LNCaP clone FGC (cell line): Measurements from ENCODE around the gene ARSI.

ENCODE experiments used
- DNase-seq: peaks from one replicate; pipeline ENCODE4 v3.0.0-alpha.2; 2011; ENCODE audit warnings: low read depth
- H3K4me3 ChIP-seq: 2 replicates; pipeline ENCODE4 v1.5.1; 2011; ENCODE audit warnings: mild to moderate bottlenecking, low read depth, low read length, control low read depth
- CTCF ChIP-seq: IDR thresholded peaks from 2 replicates; pipeline ENCODE4 v1.5.1; 2012; ENCODE audit warnings: mild to moderate bottlenecking; ENCODE audit not compliant: control insufficient read depth, insufficient read depth; ENCODE audit errors: extremely low read depth

Gene ARSI

DNA sequence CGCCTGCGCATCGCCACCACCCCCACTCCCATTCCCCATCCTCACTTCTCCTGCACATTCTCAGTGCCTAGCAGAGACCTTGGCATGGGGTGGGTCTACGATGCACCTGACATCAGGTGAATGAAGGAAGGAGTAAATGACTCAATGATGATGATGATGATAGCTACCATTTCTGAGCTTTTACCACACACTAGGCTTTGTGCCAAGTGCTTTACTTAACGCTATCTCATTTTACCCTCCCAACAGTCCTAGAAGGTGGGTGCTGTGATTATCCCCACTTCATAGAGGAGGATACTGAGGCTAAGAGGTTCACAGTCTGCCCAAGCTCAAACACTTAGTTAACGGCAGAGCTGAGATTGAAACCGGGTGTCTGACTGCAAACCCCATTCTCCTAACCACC, 40.2 kb downstream of the ARSI start:
- no peak for TF ChIP-seq CTCF
- H3K4me3 ChIP-seq, result no peak overlapping the region
- DNase-seq, result no peak

- H3K4me3 ChIP-seq, result no peak overlapping the region
- TF ChIP-seq CTCF, result no peak
- DNase-seq, result no peak
These were observed 41.5 kb downstream of the ARSI start for GRCh38 chr5:150261231-150261630.

DNA sequence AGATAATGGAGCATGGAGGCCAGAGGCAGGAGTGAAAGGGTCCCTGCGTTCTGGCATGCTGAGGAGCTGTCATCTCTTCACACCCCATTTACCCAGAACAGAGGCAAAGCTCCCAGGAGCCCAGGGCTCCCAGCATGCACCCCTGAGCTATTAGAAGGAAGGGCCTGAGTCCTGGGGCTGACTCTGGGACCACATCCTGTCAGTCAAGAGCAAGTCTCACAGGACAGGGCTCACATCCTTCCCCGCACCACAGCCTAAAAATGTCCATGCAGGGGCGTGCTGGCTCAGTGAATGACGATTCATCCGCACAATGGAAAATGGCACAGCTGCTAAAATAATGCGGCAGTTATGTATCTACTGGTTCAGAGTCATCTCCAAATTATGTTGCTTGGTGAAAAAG, 44.6 kb downstream of the ARSI start:
- DNase-seq, result no peak
- no peak for TF ChIP-seq CTCF
- H3K4me3 ChIP-seq, result no peak overlapping the region

- no peak for DNase-seq
- no peak overlapping the region for H3K4me3 ChIP-seq
- TF ChIP-seq CTCF, result no peak
These were observed 45.3 kb downstream of the ARSI start for GRCh38 chr5:150257424-150257823.

- TF ChIP-seq CTCF, result no peak
- no peak overlapping the region for H3K4me3 ChIP-seq
- no peak for DNase-seq
These were observed 46.2 kb downstream of the ARSI start for GRCh38 chr5:150256410-150257064.

- no peak for DNase-seq
- no peak for TF ChIP-seq CTCF
- no peak overlapping the region for H3K4me3 ChIP-seq
These were observed 46.9 kb downstream of the ARSI start for GRCh38 chr5:150255659-150256409.
